ENCODE data around the gene TBC1D22A. TPM values are rescaled to one million over a fixed set of nuclear protein-coding genes. Genes with fewer than 3 reads are reported as not detected.

The TBC1D22A gene
- total RNA-seq, 1 experiment from 2014 or later: 14.3 TPM

- no peaks in the 10 kb centered on the region for H3F3A ChIP-seq (ENCODE audit: low read length, unreplicated experiment)
- no peak for TF ChIP-seq EZH2 (IDR thresholded peaks at IDR 0.05; ENCODE audit: low read length, unreplicated experiment)
- H3K4me3 ChIP-seq (ENCODE audit: low read length): no peak overlapping the region
- H3K79me2 ChIP-seq (ENCODE audit: low read length): peaks cover 79% of the 10 kb centered on the region
- H3K4me1 ChIP-seq (ENCODE audit: insufficient read depth, low read length): peaks cover 17% of the 10 kb centered on the region
- H3K4me2 ChIP-seq (ENCODE audit: low read length): no peak overlapping the region
- H3K9me3 ChIP-seq (ENCODE audit: low read length): no peaks in the 10 kb centered on the region
- H2AFZ ChIP-seq (ENCODE audit: low read length): no peak overlapping the region
- H3K9me2 ChIP-seq (replicated peaks; ENCODE audit: low read length): no peaks in the 10 kb centered on the region
- H3K27ac ChIP-seq (ENCODE audit: low read length): no peak overlapping the region
- H3K27me3 ChIP-seq (ENCODE audit: low read length): no peaks in the 10 kb centered on the region
- ATAC-seq (no peak), DNase-seq (no peak)
- H3K36me3 ChIP-seq (ENCODE audit: low read depth, low read length): no peaks in the 10 kb centered on the region
- H4K20me1 ChIP-seq (ENCODE audit: low read length): no peaks in the 10 kb centered on the region
- POLR2A ChIA-PET (ENCODE audit: unreplicated experiment): no interaction called here
- intact Hi-C loops (cut with micrococcal nuclease): no loop called here
- no TSS peak for BruUV-seq (replicated peaks)
- H3K9ac ChIP-seq (ENCODE audit: low read length): no peak overlapping the region
- CTCF ChIA-PET: no interaction called here
Measured at GRCh38 chr22:46779023-46779422, 16.6 kb downstream of the TBC1D22A start.

GRCh38 chr22:46779651-46780050, 17.2 kb downstream of the TBC1D22A start:
- CTCF ChIA-PET: no interaction called here
- Histone ChIP-seq H2AFZ (ENCODE audit: low read length) (no peak overlapping the region), H3K4me3 (ENCODE audit: low read length) (no peak overlapping the region), H3K9me2 (replicated peaks; ENCODE audit: low read length) (no peaks in the 10 kb centered on the region), H3K9ac (ENCODE audit: low read length) (no peak overlapping the region), H3K27me3 (ENCODE audit: low read length) (no peaks in the 10 kb centered on the region), H3K79me2 (ENCODE audit: low read length) (peaks cover 79% of the 10 kb centered on the region), H3K4me2 (ENCODE audit: low read length) (no peak overlapping the region), H3K4me1 (ENCODE audit: insufficient read depth, low read length) (peaks cover 11% of the 10 kb centered on the region), H4K20me1 (ENCODE audit: low read length) (no peaks in the 10 kb centered on the region), H3F3A (ENCODE audit: low read length, unreplicated experiment) (no peaks in the 10 kb centered on the region), H3K36me3 (ENCODE audit: low read depth, low read length) (no peaks in the 10 kb centered on the region), H3K9me3 (ENCODE audit: low read length) (no peaks in the 10 kb centered on the region), H3K27ac (ENCODE audit: low read length) (no peak overlapping the region)
- ATAC-seq (no peak), DNase-seq (no peak)
- BruUV-seq (replicated peaks): no TSS peak
- TF ChIP-seq EZH2 (IDR thresholded peaks at IDR 0.05; ENCODE audit: low read length, unreplicated experiment): no peak
- no peak for TF ChIP-seq CTCF (conservative IDR thresholded peaks at IDR 0.05; ENCODE audit: low read depth, low read length)
- TF ChIP-seq EZH2phosphoT487 (IDR thresholded peaks at IDR 0.05; ENCODE audit: borderline replicate concordance, low read length): no peak
- POLR2A ChIA-PET (ENCODE audit: unreplicated experiment): no interaction called here
- intact Hi-C loops (cut with micrococcal nuclease): no loop called here

DNA sequence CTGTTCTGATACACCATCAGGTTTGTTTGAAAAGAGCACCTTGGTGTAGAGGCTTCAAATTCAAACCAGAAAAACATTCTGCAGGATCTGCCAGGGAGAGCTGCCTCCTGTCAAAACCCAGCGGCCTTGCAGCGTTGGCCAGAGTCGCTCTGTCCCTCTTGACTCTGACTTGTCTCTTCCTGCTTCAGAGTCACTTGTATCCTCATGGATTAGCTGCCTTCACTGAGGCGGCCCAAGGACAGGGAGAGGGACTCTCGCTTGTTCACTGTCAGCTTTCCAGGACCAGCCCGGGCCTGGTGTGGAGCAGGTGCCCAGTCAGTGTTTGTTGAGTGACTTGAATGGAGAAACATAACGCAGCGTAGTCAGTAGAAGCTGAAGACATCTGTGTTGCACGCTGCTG, 18.0 kb downstream of the TBC1D22A start:
- no peak for TF ChIP-seq EZH2 (IDR thresholded peaks at IDR 0.05; ENCODE audit: low read length, unreplicated experiment)
- no peak for TF ChIP-seq EZH2phosphoT487 (IDR thresholded peaks at IDR 0.05; ENCODE audit: borderline replicate concordance, low read length)
- TF ChIP-seq CTCF (conservative IDR thresholded peaks at IDR 0.05; ENCODE audit: low read depth, low read length): no peak
- no TSS peak for BruUV-seq (replicated peaks)
- Histone ChIP-seq H3K27me3 (ENCODE audit: low read length) (no peaks in the 10 kb centered on the region), H3F3A (ENCODE audit: low read length, unreplicated experiment) (no peaks in the 10 kb centered on the region), H3K9me3 (ENCODE audit: low read length) (no peaks in the 10 kb centered on the region), H3K4me3 (ENCODE audit: low read length) (no peak overlapping the region), H3K9ac (ENCODE audit: low read length) (no peak overlapping the region), H4K20me1 (ENCODE audit: low read length) (no peaks in the 10 kb centered on the region), H3K27ac (ENCODE audit: low read length) (no peak overlapping the region), H2AFZ (ENCODE audit: low read length) (no peak overlapping the region), H3K36me3 (ENCODE audit: low read depth, low read length) (no peaks in the 10 kb centered on the region), H3K4me2 (ENCODE audit: low read length) (no peak overlapping the region), H3K79me2 (ENCODE audit: low read length) (peaks cover 79% of the 10 kb centered on the region), H3K9me2 (replicated peaks; ENCODE audit: low read length) (no peaks in the 10 kb centered on the region), H3K4me1 (ENCODE audit: insufficient read depth, low read length) (peaks cover 5% of the 10 kb centered on the region)
- intact Hi-C loops (cut with micrococcal nuclease): no loop called here
- CTCF ChIA-PET: no interaction called here
- ATAC-seq (no peak), DNase-seq (no peak)
- POLR2A ChIA-PET (ENCODE audit: unreplicated experiment): no interaction called here

All from PC-3 (cell line).